ENCODE results near the gene LRRTM1. TPM values are rescaled to one million over a fixed set of nuclear protein-coding genes. Genes with fewer than 3 reads are reported as not detected.

LRRTM1 gene
- polyA plus RNA-seq, 1 donor from 2014 or later = 0.61 TPM

DNA sequence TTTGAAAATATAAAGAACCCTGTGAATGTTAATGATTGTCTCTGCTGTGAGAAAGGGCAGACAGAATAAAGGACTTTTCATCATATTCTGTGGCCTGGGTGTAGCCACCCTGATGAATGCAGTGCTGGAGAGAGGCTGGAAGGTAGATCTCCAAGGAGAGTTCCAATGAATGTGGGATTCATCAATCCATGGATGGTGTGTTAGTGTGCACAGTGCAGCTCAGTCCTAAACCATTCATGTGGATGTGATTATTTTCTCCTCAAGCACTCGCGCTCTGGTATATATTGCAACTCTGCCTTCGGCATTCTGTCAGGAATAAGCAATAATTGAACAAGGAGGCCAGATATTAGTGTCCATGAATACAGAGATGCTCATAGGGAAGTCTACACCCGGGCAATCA, 47.1 kb downstream of the LRRTM1 start:
- H3K9ac ChIP-seq (ENCODE audit: low read length) = no peak overlapping the region
- TF ChIP-seq, protein P1, sequence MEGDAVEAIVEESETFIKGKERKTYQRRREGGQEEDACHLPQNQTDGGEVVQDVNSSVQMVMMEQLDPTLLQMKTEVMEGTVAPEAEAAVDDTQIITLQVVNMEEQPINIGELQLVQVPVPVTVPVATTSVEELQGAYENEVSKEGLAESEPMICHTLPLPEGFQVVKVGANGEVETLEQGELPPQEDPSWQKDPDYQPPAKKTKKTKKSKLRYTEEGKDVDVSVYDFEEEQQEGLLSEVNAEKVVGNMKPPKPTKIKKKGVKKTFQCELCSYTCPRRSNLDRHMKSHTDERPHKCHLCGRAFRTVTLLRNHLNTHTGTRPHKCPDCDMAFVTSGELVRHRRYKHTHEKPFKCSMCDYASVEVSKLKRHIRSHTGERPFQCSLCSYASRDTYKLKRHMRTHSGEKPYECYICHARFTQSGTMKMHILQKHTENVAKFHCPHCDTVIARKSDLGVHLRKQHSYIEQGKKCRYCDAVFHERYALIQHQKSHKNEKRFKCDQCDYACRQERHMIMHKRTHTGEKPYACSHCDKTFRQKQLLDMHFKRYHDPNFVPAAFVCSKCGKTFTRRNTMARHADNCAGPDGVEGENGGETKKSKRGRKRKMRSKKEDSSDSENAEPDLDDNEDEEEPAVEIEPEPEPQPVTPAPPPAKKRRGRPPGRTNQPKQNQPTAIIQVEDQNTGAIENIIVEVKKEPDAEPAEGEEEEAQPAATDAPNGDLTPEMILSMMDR (IDR thresholded peaks at IDR 0.05; ENCODE audit: poor library complexity, severe bottlenecking) = no peak
- TF ChIP-seq SMC3 (conservative IDR thresholded peaks at IDR 0.05; ENCODE audit: poor library complexity) (no peak), POLR2AphosphoS5 (IDR thresholded peaks at IDR 0.05) (no peak), EZH2 (IDR thresholded peaks at IDR 0.05; ENCODE audit: borderline replicate concordance, insufficient read depth, low read length, poor library complexity, severe bottlenecking) (no peak), MXI1 (conservative IDR thresholded peaks at IDR 0.05; ENCODE audit: poor library complexity, severe bottlenecking) (no peak), TAF1 (IDR thresholded peaks at IDR 0.05; ENCODE audit: low read depth) (no peak), EP300 (conservative IDR thresholded peaks at IDR 0.05; ENCODE audit: poor library complexity, severe bottlenecking) (no peak), RAD21 (conservative IDR thresholded peaks at IDR 0.05) (no peak)
- TF ChIP-seq, protein P2, sequence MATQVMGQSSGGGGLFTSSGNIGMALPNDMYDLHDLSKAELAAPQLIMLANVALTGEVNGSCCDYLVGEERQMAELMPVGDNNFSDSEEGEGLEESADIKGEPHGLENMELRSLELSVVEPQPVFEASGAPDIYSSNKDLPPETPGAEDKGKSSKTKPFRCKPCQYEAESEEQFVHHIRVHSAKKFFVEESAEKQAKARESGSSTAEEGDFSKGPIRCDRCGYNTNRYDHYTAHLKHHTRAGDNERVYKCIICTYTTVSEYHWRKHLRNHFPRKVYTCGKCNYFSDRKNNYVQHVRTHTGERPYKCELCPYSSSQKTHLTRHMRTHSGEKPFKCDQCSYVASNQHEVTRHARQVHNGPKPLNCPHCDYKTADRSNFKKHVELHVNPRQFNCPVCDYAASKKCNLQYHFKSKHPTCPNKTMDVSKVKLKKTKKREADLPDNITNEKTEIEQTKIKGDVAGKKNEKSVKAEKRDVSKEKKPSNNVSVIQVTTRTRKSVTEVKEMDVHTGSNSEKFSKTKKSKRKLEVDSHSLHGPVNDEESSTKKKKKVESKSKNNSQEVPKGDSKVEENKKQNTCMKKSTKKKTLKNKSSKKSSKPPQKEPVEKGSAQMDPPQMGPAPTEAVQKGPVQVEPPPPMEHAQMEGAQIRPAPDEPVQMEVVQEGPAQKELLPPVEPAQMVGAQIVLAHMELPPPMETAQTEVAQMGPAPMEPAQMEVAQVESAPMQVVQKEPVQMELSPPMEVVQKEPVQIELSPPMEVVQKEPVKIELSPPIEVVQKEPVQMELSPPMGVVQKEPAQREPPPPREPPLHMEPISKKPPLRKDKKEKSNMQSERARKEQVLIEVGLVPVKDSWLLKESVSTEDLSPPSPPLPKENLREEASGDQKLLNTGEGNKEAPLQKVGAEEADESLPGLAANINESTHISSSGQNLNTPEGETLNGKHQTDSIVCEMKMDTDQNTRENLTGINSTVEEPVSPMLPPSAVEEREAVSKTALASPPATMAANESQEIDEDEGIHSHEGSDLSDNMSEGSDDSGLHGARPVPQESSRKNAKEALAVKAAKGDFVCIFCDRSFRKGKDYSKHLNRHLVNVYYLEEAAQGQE (IDR thresholded peaks at IDR 0.05; ENCODE audit: borderline replicate concordance) = no peak
- H3K4me3 ChIP-seq (ENCODE audit: low read length) = no peak overlapping the region
- no peaks in the 10 kb centered on the region for H3K9me2 ChIP-seq (ENCODE audit: insufficient read depth, low read length)
- H3K36me3 ChIP-seq (ENCODE audit: insufficient read depth, low read length) = no peaks in the 10 kb centered on the region
- no peak overlapping the region for H2AFZ ChIP-seq (ENCODE audit: low read depth, low read length)
- H3K27ac ChIP-seq (ENCODE audit: low read length) = no peak overlapping the region
- H3F3A ChIP-seq (ENCODE audit: insufficient read depth, low read length, poor library complexity, severe bottlenecking) = peaks cover 3% of the 10 kb centered on the region
- peaks cover 2% of the 10 kb centered on the region for H3K9me3 ChIP-seq (ENCODE audit: low read length)
- H3K79me2 ChIP-seq (replicated peaks; ENCODE audit: insufficient read depth, low read length) = no peaks in the 10 kb centered on the region
- H3K27me3 ChIP-seq (ENCODE audit: insufficient read depth, low read depth, low read length) = no peaks in the 10 kb centered on the region
- H3K4me2 ChIP-seq (ENCODE audit: low read length) = no peak overlapping the region
- no peaks in the 10 kb centered on the region for H4K20me1 ChIP-seq (ENCODE audit: insufficient read depth)

DNA sequence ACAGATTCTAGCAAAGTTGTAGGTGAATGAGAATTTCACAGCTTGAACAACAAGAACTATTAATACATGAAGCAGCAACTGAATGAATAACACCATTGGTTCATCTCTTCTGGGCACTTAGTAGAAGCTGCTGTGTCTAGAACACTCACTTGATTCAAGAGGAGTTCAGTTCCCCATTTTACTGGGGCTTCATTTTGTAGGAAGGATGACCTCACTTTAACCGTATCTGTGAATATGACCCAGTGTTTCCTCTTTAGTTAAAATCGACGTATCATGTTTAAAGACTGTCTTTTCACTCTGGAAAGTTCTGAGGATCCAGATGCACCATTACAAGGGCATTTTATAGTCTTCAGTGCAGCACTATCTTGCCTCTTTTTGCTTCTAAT, 47.8 kb downstream of the LRRTM1 start:
- no peak overlapping the region for H3K27ac ChIP-seq (ENCODE audit: low read length)

More for the DNA sequence above, 47.8 kb downstream of the LRRTM1 start:
- Histone ChIP-seq H3K27me3 (ENCODE audit: insufficient read depth, low read depth, low read length) (no peaks in the 10 kb centered on the region), H3K9ac (ENCODE audit: low read length) (no peak overlapping the region), H3K9me2 (ENCODE audit: insufficient read depth, low read length) (no peaks in the 10 kb centered on the region), H4K20me1 (ENCODE audit: insufficient read depth) (no peaks in the 10 kb centered on the region), H3K9me3 (ENCODE audit: low read length) (peaks cover 2% of the 10 kb centered on the region), H3K4me2 (ENCODE audit: low read length) (no peak overlapping the region), H2AFZ (ENCODE audit: low read depth, low read length) (no peak overlapping the region), H3K79me2 (replicated peaks; ENCODE audit: insufficient read depth, low read length) (no peaks in the 10 kb centered on the region), H3F3A (ENCODE audit: insufficient read depth, low read length, poor library complexity, severe bottlenecking) (peaks cover 3% of the 10 kb centered on the region), H3K4me3 (ENCODE audit: low read length) (no peak overlapping the region), H3K36me3 (ENCODE audit: insufficient read depth, low read length) (no peaks in the 10 kb centered on the region)
- TF ChIP-seq SMC3 (conservative IDR thresholded peaks at IDR 0.05; ENCODE audit: poor library complexity) (peak; percentile 5), MXI1 (conservative IDR thresholded peaks at IDR 0.05; ENCODE audit: poor library complexity, severe bottlenecking) (no peak)
